Lower lobe of right lung (tissue), 2 donors: ENCODE data around the gene FGF1. TPM values are rescaled to one million over a fixed set of nuclear protein-coding genes. Genes with fewer than 3 reads are reported as not detected.

Source experiments
- ATAC-seq, 2 donors: fragments of 200-7000 bp; cut with Tn5 transposase; one replicate each; pipeline ENCODE4 v1.9.1; 2020 to 2022; ENCODE audit warnings: mild to moderate bottlenecking in 2 of 2, moderate library complexity in 2 of 2
- DNase-seq: peaks from one replicate; pipeline ENCODE4 v3.0.0-alpha.2; 2020
- H3K27ac ChIP-seq: fragments of 200-600 bp; one replicate; pipeline ENCODE4 v1.8.0; 2022
- H3K27me3 ChIP-seq: fragments of 200-600 bp; one replicate; pipeline ENCODE4 v1.8.0; 2022; ENCODE audit warnings: low read depth
- H3K36me3 ChIP-seq: fragments of 200-600 bp; one replicate; pipeline ENCODE4 v1.8.0; 2022; ENCODE audit warnings: mild to moderate bottlenecking
- H3K4me1 ChIP-seq: fragments of 200-600 bp; one replicate; pipeline ENCODE4 v1.8.0; 2022
- H3K4me3 ChIP-seq: fragments of 200-600 bp; one replicate; pipeline ENCODE4 v1.8.0; 2022; ENCODE audit warnings: mild to moderate bottlenecking
- H3K9me3 ChIP-seq: fragments of 200-600 bp; one replicate; pipeline ENCODE4 v1.8.0; 2022
- CTCF ChIP-seq: fragments of 200-600 bp; IDR thresholded peaks from one replicate; pipeline ENCODE4 v1.8.0; 2022; ENCODE audit warnings: antibody characterized with exemption, mild to moderate bottlenecking
- intact Hi-C: fragments of 100-400 bp; cut with DNase I; formaldehyde crosslinking; loops from one replicate; pipeline ENCODE4 v1.11.0; 2022
- long read RNA-seq: library from polyadenylated mRNA; unstranded; transcript quantifications from one replicate; pipeline ENCODE4 v2.0.0, GENCODE V29; 2021
- total RNA-seq: library from RNA; stranded (reverse); fragmentation: NEBNext Ultra II Directional; extraction: Animal tissue kit (Norgen Biotek cat#: 25700); gene quantifications from one replicate; pipeline ENCODE4 v1.2.1, GENCODE V29; 2021
- donor health status: DM: no; HTN: yes; CAD: no; lungs with severe emphysema.

Gene FGF1
- 0.97 TPM for total RNA-seq
- long read RNA-seq, partial matches to known transcripts = 0 of 7 reads
- long read RNA-seq, other reads (novel, unspliced or antisense) = 7 of 7 reads

DNA sequence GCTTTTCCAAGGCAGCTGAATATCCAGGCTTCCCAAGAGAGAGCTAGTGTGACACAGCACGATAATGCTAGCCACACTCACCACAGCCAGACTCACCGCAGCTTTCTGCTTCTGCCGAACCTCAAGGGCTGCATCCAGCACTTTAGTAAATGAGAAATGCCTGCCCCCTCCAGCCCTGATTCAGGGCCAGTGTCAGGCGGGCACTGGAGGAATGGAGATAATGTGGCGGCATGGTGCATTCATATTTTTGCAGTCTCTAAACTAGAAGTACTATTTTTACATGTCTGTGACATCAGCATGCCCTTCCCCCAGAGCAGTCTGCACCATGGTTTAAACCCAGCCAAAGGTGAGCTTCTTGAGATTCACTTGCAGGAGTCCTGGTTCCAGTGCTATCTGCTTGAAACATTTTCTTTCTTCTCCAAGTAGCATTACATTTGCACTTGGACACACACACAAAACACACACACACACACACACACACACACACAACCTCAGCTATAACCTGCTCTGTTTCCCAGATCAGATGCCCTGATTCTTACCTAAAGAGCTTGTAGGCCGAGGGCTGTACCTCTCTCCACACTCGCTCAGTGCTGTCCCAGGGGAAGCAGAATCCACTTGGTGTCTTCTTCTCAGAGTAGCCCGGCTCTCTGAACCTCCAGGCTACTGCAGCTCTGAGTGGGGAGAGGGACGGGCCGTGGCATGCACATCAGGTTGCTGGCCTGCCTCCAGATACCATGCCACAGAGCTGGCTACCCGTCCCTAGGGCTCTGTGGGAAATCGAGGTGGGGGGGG is at the start of gene FGF1:
FGF1 (minus strand) TSS at position 673 of the 792 bp plus-strand sequence. CDS start 71,963 bp downstream, outside the sequence.
- no peaks in the 10 kb centered on the region for H3K9me3 ChIP-seq
- no peak within 1 kb of the TSS for H3K4me3 ChIP-seq
- intact Hi-C loops = no loop called here
- peak; percentile 15 to 28 for ATAC-seq
- no peak for TF ChIP-seq CTCF
- no peaks in the 10 kb centered on the region for H3K27me3 ChIP-seq
- no peak for DNase-seq
- peaks cover 5% of the 10 kb centered on the region for H3K4me1 ChIP-seq
- H3K27ac ChIP-seq = no peak within 1 kb of the TSS
- H3K36me3 ChIP-seq = no peaks in the 10 kb centered on the region

DNA sequence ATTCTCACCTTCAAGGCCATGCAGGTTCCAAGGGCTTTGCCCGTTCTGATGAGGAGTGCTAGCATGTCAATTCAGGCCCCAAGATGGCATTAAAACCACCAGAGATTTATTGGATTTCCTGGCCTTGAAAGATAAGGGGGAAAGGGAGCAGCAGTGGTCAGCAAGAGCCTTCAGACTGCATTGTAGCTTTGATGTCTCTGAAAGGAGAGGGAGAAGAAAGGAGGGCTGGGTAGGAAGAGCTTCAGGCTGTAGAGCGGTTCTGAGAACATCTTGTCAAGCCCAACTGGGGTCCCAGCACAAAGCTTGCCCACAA is 41.8 kb upstream of the FGF1 start:
- no peak for TF ChIP-seq CTCF
- Histone ChIP-seq H3K4me3 (no peak overlapping the region), H3K27me3 (no peaks in the 10 kb centered on the region), H3K4me1 (peaks cover 14% of the 10 kb centered on the region), H3K36me3 (no peaks in the 10 kb centered on the region), H3K9me3 (no peaks in the 10 kb centered on the region), H3K27ac (no peak overlapping the region)
- DNase-seq (no peak), ATAC-seq (no peak)
- intact Hi-C loops = no loop called here

DNA sequence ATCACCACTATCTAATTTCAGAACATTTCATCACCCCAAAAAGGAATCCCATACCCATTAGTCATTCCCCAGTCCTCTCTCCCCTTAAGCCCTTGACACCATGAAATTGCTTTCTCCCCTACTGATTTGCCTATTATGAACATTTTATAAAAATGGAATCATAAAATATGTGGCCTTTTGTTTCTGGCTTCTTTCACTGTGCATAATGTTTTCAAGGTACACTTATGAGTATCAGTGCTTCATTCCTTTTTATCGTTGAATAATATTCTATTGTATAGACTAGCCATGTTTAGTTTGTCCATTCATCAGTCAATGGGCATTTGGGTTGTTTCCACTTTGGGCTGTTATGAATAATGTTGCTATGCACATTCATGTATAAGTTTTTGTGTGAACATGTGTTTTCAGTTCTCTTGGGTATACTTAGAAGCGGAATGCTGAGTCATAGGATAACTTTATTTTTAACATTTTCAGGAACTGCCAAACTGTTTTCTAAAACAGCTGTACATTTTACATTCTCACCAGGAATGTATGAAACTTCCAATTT is 40.4 kb upstream of the FGF1 start:
- Histone ChIP-seq H3K4me1 (peaks cover 14% of the 10 kb centered on the region), H3K9me3 (no peaks in the 10 kb centered on the region), H3K27me3 (no peaks in the 10 kb centered on the region), H3K27ac (no peak overlapping the region), H3K36me3 (no peaks in the 10 kb centered on the region), H3K4me3 (no peak overlapping the region)
- no peak for TF ChIP-seq CTCF
- DNase-seq (no peak), ATAC-seq (no peak)
- intact Hi-C loops = no loop called here

GRCh38 chr5:142725231-142726187 is 39.6 kb upstream of the FGF1 start:
- no peak for ATAC-seq
- Histone ChIP-seq H3K4me1 (peaks cover 20% of the 10 kb centered on the region), H3K36me3 (no peaks in the 10 kb centered on the region), H3K4me3 (no peak overlapping the region), H3K9me3 (no peaks in the 10 kb centered on the region), H3K27ac (no peak overlapping the region), H3K27me3 (no peaks in the 10 kb centered on the region)
- TF ChIP-seq CTCF = no peak
- DNase-seq = no peak
- intact Hi-C loops = no loop called here

DNA sequence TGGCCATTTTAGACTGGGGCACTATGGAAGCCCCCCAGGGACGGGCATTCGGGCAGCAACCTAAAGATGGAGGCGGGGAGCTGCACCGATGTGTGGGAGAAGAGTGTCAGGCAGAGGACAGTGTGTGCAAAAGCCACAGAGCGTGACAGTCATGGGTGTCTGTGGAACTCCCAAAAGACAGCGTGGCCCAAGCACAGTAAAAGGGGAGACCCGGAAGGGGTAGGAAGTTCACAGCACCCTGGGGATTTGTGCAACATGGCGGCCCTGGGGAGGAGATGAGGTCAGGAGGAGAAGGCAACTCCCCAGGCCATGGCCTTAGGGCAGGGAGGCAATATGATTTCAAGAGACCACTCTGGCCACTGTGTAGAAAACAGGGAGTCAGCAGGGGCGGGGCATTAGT is 38.9 kb upstream of the FGF1 start:
- Histone ChIP-seq H3K9me3 (no peaks in the 10 kb centered on the region), H3K27ac (no peak overlapping the region), H3K4me3 (no peak overlapping the region), H3K36me3 (no peaks in the 10 kb centered on the region), H3K4me1 (peaks cover 20% of the 10 kb centered on the region), H3K27me3 (no peaks in the 10 kb centered on the region)
- intact Hi-C loops = no loop called here
- ATAC-seq (no peak), DNase-seq (no peak)
- no peak for TF ChIP-seq CTCF
